ENCODE measurements around the gene INSYN1. TPM values are rescaled to one million over a fixed set of nuclear protein-coding genes. Genes with fewer than 3 reads are reported as not detected.
"Not testable (repeated sequence)": the region's sequence is repeated elsewhere in the genome, so short reads cannot be mapped to it uniquely, and the experiment has no call there.

Gene INSYN1
- total RNA-seq, 4 donors from 2014 or later = 12.5 to 27.4 (median 23.8) TPM

DNA sequence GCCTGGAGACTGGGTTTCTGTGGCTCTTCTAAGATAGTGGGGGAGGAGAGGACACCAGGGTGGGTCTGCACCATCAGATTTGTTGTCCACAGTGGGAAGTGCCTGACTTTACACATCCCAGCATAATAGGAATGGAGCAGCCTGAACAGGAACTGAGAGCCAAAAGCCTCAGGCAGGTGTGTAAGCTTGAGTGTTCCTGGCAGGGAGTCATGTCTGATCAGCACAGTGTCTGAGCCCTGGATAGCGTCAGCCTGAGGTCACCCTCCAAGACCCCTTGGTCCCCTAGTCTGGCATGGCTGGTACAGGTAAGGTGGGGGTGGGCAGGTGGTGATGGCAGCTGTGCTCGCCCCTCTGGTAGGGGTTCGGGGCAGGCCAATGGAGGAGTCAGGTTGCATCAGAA, 20.2 kb downstream of the INSYN1 start:
- no peaks in the 10 kb centered on the region for H3K9me3 ChIP-seq
- H3K27ac ChIP-seq (replicated peaks in 1 of 4) = no peak overlapping the region
- H3K4me3 ChIP-seq = no peak overlapping the region
- intact Hi-C loops (cut with DNase I) = no loop called here
- H3K36me3 ChIP-seq = no peaks in the 10 kb centered on the region
- peaks cover 0 to 49% (median 0%) of the 10 kb centered on the region in 4 donors for H3K27me3 ChIP-seq
- peaks cover 0 to under 1% (median 0%) of the 10 kb centered on the region in 4 donors for H3K4me1 ChIP-seq
- WGBS = 82% methylated on average over 3 of the region's 3 CpGs
- DNase-seq (ENCODE audit: extremely low spot score) = no peak
- TF ChIP-seq POLR2AphosphoS5 (IDR thresholded peaks at IDR 0.05) (no peak), EP300 (IDR thresholded peaks at IDR 0.05) (no peak), POLR2A (IDR thresholded peaks at IDR 0.05; ENCODE audit: low read depth) (no peak)
- TF ChIP-seq, protein P1, sequence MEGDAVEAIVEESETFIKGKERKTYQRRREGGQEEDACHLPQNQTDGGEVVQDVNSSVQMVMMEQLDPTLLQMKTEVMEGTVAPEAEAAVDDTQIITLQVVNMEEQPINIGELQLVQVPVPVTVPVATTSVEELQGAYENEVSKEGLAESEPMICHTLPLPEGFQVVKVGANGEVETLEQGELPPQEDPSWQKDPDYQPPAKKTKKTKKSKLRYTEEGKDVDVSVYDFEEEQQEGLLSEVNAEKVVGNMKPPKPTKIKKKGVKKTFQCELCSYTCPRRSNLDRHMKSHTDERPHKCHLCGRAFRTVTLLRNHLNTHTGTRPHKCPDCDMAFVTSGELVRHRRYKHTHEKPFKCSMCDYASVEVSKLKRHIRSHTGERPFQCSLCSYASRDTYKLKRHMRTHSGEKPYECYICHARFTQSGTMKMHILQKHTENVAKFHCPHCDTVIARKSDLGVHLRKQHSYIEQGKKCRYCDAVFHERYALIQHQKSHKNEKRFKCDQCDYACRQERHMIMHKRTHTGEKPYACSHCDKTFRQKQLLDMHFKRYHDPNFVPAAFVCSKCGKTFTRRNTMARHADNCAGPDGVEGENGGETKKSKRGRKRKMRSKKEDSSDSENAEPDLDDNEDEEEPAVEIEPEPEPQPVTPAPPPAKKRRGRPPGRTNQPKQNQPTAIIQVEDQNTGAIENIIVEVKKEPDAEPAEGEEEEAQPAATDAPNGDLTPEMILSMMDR (IDR thresholded peaks at IDR 0.05) = no peak

GRCh38 chr15:73732051-73732450, 21.1 kb downstream of the INSYN1 start:
- intact Hi-C loops (cut with DNase I); H3K4me3 ChIP-seq; H3K9me3 ChIP-seq; H3K27ac ChIP-seq (replicated peaks in 1 of 4); H3K36me3 ChIP-seq; H3K4me1 ChIP-seq; DNase-seq (ENCODE audit: extremely low spot score): not testable (repeated sequence)
- WGBS = 96% methylated on average over 11 of the region's 29 CpGs
- H3K27me3 ChIP-seq = peaks cover 0 to 49% (median 0%) of the 10 kb centered on the region in 4 donors

DNA sequence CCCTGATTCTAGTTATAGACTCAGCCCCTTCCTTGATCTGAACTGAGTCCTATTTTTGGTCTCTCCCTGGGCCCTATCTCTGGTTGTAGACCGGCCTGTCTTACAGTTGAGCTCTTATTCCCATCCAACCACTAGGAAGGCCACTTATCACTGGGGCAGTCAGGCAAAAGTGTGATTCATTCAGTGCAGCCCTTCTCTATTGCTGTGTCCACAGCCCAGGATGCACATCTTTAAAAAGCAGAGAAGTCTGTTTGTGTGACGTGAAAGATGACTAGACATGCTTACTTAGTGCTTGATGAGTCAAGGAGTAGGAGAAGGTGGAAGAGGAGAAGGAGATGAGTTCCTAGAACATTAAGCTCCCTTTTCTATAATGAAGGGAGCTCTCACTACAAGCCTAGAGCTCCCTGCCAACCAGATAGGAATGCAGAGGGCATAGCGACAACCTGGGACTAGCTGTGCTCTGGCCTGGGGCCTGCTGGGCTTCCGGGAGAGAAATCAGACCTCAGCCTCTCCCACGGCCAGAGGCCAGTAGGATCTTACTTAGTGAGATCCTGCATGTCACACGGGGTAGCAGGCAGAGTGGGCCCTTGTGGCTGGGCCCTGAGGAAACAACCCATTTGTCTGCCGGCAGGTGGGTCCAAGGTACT, 25.7 kb downstream of the INSYN1 start:
- no peak overlapping the region for H3K4me3 ChIP-seq
- peaks cover 0 to 4% (median 0%) of the 10 kb centered on the region in 4 donors for H3K4me1 ChIP-seq
- H3K27me3 ChIP-seq = peaks cover 0 to 13% (median 0%) of the 10 kb centered on the region in 4 donors
- no peak overlapping the region for H3K27ac ChIP-seq (replicated peaks in 1 of 4)
- no peaks in the 10 kb centered on the region for H3K36me3 ChIP-seq
- TF ChIP-seq EP300 (IDR thresholded peaks at IDR 0.05) (no peak), POLR2AphosphoS5 (IDR thresholded peaks at IDR 0.05) (no peak), POLR2A (IDR thresholded peaks at IDR 0.05; ENCODE audit: low read depth) (no peak)
- TF ChIP-seq, protein P1 (IDR thresholded peaks at IDR 0.05) = no peak
- 82% methylated on average over 7 of the region's 7 CpGs for WGBS
- no peaks in the 10 kb centered on the region for H3K9me3 ChIP-seq
- intact Hi-C loops (cut with DNase I) = no loop called here
- DNase-seq (ENCODE audit: extremely low spot score) = no peak

GRCh38 chr15:73724212-73724611, 28.9 kb downstream of the INSYN1 start:
- Histone ChIP-seq H3K36me3 (no peaks in the 10 kb centered on the region), H3K4me3 (no peak overlapping the region), H3K4me1 (peaks cover 0 to 4% (median 0%) of the 10 kb centered on the region in 4 donors), H3K27me3 (peaks cover 0 to 6% (median 0%) of the 10 kb centered on the region in 4 donors), H3K27ac (replicated peaks in 1 of 4) (no peak overlapping the region), H3K9me3 (no peaks in the 10 kb centered on the region)
- 79% methylated on average over 3 of the region's 3 CpGs for WGBS
- TF ChIP-seq POLR2A (IDR thresholded peaks at IDR 0.05; ENCODE audit: low read depth) = no peak
- TF ChIP-seq, protein P1 (IDR thresholded peaks at IDR 0.05) = no peak
- TF ChIP-seq EP300 (IDR thresholded peaks at IDR 0.05) = no peak
- TF ChIP-seq POLR2AphosphoS5 (IDR thresholded peaks at IDR 0.05) = no peak
- intact Hi-C loops (cut with DNase I) = no loop called here
- DNase-seq (ENCODE audit: extremely low spot score) = no peak

GRCh38 chr15:73723191-73723590, 30.0 kb downstream of the INSYN1 start:
- peaks cover 0 to 4% (median 0%) of the 10 kb centered on the region in 4 donors for H3K4me1 ChIP-seq
- peaks cover 0 to 6% (median 0%) of the 10 kb centered on the region in 4 donors for H3K27me3 ChIP-seq
- no peaks in the 10 kb centered on the region for H3K36me3 ChIP-seq
- H3K27ac ChIP-seq (replicated peaks in 1 of 4) = no peak overlapping the region
- intact Hi-C loops (cut with DNase I) = no loop called here
- WGBS = 30% methylated on average over 4 of the region's 4 CpGs
- TF ChIP-seq POLR2AphosphoS5 (IDR thresholded peaks at IDR 0.05) = no peak
- TF ChIP-seq POLR2A (IDR thresholded peaks at IDR 0.05; ENCODE audit: low read depth) = no peak
- no peak for TF ChIP-seq EP300 (IDR thresholded peaks at IDR 0.05)
- TF ChIP-seq, protein P1 (IDR thresholded peaks at IDR 0.05) = no peak
- DNase-seq (ENCODE audit: extremely low spot score) = no peak
- H3K9me3 ChIP-seq = no peaks in the 10 kb centered on the region
- H3K4me3 ChIP-seq = no peak overlapping the region
